Measurements from ENCODE around the gene IGFBP6.

IGFBP6 gene

DNA sequence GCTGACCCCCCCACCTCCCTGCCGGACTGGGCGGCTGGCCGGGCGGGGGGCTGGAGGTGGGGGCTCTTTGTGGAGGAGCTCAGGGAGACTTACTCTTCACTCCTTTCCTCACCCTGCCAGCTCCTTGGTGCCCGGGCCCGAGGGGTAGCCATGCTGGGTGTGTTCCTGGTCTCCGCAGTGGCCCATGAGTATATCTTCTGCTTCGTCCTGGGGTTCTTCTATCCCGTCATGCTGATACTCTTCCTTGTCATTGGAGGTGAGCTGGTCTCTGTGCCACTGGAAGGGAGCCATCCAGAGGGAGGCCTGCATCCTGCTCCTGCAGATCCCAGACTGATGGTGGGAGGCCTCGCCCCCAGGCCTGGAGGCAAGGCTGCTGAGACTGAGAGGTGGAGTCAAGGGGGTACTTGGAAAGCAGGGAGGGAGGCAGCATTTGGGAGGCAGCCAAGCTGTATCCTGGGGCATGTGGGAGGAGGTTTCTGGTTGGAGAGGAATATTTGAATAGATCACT lies 25.5 kb downstream of the IGFBP6 start:
- no peak for ATAC-seq

DNA sequence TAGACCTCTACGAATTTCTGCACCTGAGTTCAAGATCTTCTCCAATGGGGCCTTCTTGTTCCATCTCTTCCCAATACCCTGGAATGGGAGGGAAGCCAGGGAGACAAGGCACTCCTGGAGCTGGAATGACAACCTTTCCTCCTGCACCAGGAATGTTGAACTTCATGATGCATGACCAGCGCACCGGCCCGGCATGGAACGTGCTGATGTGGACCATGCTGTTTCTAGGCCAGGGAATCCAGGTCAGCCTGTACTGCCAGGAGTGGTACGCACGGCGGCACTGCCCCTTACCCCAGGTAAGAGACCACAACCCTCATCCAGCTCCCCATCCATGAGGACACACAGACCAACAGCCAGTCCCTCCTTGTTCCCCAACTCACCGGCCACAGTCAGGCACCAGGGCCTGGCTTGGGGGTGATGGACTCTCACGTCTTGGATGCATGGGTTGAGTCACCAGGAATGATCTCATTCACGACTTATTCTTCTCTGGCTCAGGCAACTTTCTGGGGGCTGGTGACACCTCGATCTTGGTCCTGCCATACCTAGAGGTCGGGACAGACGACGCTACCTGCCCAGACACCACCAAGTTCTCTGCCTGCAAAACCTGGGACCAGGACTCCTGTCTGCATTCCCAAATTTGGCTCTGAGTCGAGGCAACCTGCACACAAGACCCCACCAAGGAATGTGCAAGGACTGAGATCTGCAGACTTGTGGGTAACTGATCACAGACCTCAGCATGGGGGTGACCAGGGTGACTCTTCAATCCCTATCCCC lies 26.3 kb downstream of the IGFBP6 start:
- no peak for ATAC-seq

DNA sequence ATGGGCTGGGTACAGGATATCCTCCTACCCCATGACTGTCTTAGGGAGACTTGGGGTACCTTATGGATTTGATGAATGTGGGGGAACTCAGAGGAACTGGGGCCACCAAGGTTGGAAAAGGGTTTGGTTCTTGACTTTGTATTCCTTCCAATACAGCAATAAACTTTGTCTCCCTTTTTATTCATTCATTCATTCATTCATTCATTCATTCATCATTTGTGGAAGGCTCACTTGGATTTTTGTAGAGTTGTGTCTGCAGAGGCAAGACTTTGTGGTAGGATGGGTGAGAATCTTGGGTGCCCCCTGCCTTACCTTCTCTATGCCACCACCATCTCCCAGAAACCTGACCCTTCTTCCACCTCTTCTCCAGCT lies 26.9 kb downstream of the IGFBP6 start:
- no peak for ATAC-seq

DNA sequence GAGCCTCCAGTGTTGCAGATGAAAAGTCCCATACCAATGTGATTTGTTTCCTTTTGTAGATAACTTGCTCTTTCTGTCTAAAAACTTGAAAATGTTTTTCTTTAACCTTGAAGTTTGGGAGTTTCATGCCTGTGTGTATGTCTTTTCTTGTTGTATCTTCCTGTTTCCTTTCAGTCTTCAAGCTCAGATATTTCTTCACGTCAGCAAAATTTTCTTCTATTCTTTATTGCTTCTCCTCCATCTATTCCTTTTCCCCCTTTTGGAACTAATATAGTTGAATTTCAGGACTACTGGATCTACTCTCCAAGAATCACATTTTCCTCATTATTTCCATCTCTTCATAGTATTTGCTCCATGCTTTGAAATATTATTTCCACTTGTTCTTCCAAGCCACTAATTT lies 29.7 kb downstream of the IGFBP6 start:
- ATAC-seq: no peak

DNA sequence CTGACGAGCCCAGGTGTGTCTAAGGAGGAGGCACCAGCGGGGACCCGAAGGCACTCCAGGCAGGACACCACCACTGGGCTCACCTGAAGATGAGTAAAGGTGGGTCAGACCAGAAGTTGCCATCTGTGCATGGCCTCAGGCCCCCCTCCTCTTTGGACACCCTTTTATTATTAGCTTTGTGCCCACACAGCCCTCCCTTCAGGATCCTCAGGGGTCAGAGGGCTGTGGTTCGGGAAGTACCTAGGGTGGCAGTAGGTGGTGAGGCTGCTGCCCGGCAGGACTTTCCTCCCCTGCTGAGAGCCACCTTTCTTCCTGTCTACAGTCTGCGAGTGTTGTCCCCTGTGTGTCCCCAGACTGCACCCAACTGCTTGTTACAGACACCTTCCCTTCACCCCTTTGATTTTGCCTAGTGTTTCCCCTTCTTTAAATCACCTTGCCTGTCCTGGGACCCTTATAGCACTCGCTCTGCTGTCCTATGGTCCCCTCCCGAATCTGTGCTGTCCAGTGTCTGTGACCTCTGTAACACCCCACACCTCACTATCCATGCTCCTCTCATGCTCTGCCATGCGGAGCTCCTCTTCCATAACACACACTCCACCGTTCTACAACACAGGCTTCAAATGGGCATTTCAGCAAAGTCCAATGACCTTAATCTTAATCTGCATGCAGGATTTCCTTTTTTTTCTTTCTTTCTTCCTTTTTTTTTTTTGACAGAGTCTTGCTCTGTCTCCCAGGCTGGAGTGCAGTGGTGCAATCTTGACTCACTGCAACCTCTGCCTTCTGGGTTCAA lies 31.5 kb downstream of the IGFBP6 start:
- ATAC-seq: no peak

DNA sequence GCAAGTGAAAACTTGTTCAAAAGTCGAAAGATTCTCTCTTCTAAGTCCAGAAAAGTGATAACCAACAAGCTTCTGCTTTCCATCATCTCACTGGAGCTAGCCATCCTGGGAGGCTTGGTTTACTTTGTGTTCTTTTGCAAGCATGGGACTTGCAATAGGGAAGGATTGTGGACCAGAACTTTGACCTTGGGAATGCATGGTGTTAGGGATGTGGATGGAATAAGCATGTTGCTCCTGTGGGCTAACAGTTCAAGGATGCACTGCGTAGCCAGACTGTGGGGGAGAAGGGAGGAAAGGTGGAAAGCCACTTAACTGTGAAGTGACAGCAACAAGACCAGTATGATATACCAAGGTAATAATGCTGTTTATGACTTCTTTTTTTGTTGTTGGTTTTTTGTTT lies 34.4 kb downstream of the IGFBP6 start:
- ATAC-seq: no peak

DNA sequence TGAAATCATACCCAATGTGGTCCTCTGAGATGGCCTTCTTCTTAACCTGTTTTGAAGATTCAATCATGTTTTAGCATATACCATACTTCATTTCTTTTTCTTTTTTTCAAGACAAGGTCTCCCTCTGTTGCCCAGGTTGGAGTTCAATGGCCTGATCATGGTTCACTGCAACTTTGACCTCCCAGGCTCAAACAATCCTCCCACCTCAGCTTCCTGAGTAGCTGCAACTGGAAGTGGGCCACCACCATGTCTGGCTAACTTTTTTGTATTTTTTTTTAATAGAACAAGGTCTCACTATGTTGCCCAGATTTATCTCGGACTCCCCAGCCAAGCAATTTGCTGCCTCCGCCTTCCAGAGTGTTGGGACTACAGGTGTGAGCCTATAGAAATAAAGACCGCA lies 36.3 kb downstream of the IGFBP6 start:
- no peak for ATAC-seq

DNA sequence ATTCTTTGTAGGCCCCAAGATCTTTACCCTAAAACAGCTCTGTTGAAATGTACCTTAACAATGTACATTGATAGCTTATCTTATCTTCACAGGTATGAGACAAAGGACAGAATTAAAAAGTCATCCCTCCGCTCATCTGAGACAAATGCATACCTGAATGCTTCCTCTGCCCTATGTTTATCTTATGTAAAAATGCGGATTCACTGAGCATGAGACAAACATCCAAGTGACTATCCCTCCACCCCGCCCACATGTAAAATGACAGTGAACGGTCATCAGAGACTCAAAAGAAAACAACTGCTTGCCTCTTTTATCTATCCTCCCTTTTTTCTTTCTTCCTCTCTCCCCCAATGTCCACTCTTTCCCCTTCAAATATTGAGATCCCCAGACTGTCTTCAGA lies 45.9 kb downstream of the IGFBP6 start:
- ATAC-seq: no peak

DNA sequence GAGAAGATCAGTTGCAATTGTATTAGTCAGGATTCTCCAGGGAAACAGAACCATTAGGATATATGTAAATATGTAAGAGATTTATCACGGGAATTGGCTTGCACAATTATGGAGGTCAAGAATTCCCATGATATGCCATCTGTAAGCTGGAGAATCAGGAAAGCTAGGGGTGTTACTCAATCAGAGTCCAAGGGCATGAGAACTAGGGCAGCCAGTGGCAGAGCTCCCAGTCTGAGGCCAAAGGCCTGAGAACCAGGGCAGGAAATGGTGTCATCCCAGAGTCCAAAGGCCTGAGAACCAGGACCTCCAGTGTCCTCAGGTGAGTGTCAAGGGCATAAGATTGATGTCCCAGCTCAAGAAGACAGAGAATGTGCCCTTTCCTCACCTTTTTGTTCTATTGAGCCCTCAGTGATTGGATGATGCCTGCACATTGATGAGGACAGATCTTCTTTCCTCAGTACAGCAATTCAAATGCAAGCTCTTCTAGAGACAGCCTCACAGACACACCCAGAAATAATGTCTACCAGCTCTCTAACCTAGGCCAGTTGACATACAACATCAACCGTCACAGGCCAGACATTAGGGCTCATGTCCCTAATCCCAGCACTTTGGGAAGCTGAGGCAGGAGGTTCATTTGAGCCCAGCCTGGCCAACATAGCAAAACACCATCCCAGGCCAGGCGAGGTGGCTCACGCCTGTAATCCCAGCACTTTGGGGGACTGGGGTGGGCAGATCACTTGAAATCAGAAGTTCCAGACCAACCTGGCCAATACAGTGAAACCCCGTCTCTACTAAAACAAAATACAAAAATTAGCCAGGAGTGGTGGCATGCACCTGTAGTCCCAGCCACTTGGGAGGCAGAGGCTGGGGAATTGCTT lies 48.2 kb downstream of the IGFBP6 start:
- ATAC-seq: no peak

DNA sequence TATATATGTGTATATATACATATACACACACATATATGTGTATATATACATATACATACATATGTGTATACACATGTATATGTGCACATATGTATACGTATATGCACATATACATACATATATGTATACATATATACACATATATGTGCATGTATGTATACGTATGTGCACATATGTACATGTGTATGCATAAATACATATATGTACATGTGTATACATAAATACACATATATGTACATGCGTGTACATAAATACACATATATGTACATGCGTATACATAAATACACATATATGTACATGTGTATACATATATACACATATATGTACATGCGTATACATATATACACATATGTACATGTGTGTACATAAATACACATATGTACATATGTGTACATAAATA lies 49.7 kb downstream of the IGFBP6 start:
- no peak for ATAC-seq

DNA sequence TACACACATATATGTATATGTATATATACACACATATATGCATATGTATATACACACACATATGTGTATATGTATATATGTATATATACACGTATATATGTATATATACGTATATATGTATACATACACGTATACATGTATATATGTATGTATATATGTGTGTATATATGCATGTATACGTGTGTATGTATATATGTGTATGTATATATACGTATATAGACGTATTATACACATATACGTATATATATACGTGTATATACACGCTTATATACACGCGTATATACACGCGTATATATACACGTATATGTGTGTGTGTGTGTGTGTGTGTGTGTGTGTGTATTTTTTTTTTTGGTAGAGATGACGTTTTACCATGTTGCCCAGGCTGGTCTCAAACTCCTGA lies 50.2 kb downstream of the IGFBP6 start:
- ATAC-seq: no peak

DNA sequence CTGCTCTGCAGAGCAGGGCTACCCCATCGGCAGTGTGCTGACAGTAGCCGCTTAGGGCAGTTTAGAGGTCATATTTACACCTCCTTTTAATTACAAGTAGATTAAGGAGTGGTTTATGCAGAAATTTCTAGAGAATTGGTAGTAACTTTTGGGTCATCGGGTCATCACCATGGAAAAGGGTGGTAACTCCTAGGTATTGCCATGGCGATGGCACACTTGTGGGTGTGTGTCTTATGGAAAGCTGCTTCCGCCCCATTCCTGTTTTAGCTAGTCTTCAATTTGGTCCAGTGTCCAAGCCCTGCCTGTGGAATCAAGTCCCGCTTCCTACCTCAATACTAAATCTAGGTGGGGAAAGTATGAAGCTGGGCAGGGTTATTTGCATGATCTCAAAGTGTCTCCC lies 53.6 kb downstream of the IGFBP6 start:
- no peak for ATAC-seq

All from activated CD4-positive, CD25-positive, alpha-beta regulatory T cell treated with anti-CD3 and anti-CD28 coated beads, Interleukin-2, amount 50 U/mL, for 24 hours (primary cell).